GM21576 (cell line): Measurements from ENCODE around the gene NEAT1.
A peak's percentile ranks its signal among the peaks of the same experiment; 100 is the strongest.
"Not testable (repeated sequence)": the region's sequence is repeated elsewhere in the genome, so short reads cannot be mapped to it uniquely, and the experiment has no call there.

Source experiments
- ATAC-seq: cut with Tn5 transposase; IDR thresholded peaks from one replicate; pipeline ENCODE4 v1.9.1; 2021; ENCODE audit warnings: mild to moderate bottlenecking, moderate library complexity; ENCODE audit not compliant: unreplicated experiment

NEAT1 gene

GRCh38 chr11:65448418-65449105 lies 26.0 kb downstream of the NEAT1 start:
- no peak for ATAC-seq

- not testable (repeated sequence) for ATAC-seq
Measured at GRCh38 chr11:65451301-65451700, 28.7 kb downstream of the NEAT1 start.

- ATAC-seq: not testable (repeated sequence)
Measured at GRCh38 chr11:65452259-65452658, 29.7 kb downstream of the NEAT1 start.

- no peak for ATAC-seq
Measured at GRCh38 chr11:65452806-65453490, 30.4 kb downstream of the NEAT1 start.

GRCh38 chr11:65454311-65454695 lies 31.7 kb downstream of the NEAT1 start:
- ATAC-seq: no peak

- ATAC-seq: peak; percentile 87
Measured at GRCh38 chr11:65454696-65455456, 32.3 kb downstream of the NEAT1 start.

GRCh38 chr11:65456418-65456817 lies 33.8 kb downstream of the NEAT1 start:
- no peak for ATAC-seq

DNA sequence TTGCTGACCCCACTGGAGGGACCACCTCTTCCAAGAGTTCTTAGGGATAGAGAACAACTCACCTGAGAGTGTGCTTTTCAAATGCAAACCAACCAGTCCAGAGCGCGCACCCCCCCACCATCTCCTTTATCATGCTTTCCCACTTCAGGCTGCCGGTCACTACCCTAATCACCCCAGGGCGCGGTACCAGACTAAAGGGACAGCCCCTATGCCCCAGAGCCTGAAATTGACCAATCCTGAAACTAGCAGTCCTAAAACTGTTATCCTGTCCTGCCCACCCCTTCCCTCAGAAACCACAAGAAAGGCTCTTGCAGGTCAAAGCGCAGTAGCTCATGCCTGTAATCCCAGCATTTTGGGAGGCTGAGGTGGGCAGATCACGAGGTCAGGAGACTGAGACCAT lies 37.0 kb downstream of the NEAT1 start:
- ATAC-seq: no peak

DNA sequence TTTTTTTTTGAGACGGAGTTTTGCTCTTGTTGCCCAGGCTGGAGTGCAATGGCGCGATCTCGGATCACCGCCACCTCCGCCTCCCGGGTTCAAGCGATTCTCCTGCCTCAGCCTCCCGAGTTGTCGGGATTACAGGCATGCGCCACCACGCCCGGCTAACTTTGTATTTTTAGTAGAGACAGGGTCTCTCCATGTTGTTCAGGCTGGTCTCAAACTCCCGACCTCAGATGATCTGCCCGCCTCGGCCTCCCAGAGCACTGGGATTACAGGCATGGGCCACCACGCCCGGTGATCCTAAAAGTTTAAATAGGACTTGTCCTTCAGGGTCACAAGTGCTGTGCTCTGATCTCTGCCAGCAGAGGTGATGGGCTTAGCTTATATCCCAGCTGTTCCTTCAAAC lies 42.9 kb downstream of the NEAT1 start:
- ATAC-seq: not testable (repeated sequence)

- not testable (repeated sequence) for ATAC-seq
Measured at GRCh38 chr11:65467306-65467705, 44.7 kb downstream of the NEAT1 start.

- ATAC-seq: peak; percentile 43
Measured at GRCh38 chr11:65468874-65469333, 46.3 kb downstream of the NEAT1 start.

- no peak for ATAC-seq
Measured at GRCh38 chr11:65470433-65471049, 47.9 kb downstream of the NEAT1 start.

- no peak for ATAC-seq
Measured at GRCh38 chr11:65471447-65471891, 48.9 kb downstream of the NEAT1 start.

DNA sequence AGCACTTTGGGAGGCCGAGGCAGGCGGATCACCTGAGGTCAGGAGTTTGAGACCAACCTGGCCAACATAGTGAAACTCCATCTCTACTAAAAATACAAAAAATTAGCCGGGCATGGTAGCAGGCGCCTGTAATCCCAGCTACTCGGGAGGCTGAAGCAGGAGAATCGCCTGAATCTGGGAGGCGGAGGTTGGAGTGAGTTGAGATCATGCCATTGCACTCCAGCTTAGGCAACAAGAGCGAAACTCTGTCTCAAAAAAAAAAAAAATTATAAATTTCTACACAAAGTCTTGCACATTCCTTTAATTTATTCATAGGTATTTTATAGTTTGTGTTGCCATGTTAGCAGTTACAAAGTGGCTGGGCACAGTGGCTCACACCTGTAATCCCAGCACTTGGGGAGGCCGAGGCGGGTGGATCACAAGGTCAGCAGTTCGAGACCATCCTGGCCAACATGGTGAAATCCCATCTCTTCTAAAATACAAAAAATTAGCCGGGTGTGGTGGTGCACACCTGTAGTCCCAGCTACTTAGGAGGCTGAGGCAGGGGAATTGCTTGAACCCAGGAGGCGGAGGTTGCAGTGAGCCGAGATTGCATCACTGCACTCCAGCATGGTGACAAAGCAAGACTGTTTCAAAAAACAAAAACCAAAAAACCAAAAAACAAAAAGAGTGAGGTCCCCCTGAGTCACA lies 50.1 kb downstream of the NEAT1 start:
- not testable (repeated sequence) for ATAC-seq

DNA sequence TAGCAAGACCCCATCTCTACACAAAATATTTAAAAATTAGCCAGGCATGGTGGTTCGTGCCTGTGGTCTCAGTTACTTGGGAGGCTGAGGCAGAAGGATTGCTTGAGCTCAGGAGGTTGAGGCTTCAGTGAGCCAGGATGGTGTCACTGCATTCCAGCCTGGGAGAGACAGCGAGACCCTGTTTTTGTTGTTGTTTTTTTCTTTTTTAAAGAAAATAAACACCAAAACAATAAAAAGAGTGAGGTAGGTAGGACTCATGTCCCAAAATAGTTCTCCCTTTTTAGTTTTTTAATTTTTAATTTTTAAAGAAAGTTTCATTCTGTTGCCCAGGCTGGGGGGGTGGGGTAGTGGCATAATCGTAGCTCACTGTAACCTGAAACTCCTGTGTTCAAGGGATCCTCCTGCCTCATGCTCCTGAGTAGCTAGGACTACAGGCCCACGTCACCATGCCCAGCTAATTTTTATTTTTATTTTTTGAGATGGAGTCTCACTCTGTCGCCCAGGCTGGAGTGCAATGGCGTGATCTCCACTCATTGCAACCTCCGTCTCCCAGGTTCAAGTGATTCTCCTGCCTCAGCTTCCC lies 50.8 kb downstream of the NEAT1 start:
- ATAC-seq: no peak

- ATAC-seq: no peak
Measured at GRCh38 chr11:65474864-65475263, 52.3 kb downstream of the NEAT1 start.

DNA sequence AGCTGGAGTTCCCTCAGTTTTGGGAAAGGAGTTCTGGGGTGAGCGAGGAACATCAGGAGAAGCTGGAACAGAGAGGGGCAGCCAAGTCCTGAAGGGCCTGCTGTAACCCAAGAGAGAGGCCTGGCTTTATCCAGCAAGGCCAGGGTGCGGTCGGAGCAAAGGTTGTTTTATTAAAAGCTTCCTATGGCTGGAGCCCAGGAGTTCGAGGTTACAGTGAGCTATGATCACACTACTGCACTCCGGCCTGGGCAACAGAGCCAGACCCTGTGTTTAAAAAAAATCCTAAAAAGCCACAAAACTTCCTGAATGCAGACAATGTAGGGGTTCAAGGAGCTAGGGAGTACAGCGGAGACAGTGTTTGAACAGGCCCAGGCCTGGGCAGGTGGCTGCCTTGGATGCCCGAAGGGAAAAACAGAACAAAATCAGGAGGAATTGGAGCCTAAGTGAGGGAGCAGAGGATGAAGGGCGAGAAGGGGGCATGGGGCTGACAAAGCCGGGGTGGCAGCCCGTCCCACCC lies 54.1 kb downstream of the NEAT1 start:
- ATAC-seq: peak; percentile 1

DNA sequence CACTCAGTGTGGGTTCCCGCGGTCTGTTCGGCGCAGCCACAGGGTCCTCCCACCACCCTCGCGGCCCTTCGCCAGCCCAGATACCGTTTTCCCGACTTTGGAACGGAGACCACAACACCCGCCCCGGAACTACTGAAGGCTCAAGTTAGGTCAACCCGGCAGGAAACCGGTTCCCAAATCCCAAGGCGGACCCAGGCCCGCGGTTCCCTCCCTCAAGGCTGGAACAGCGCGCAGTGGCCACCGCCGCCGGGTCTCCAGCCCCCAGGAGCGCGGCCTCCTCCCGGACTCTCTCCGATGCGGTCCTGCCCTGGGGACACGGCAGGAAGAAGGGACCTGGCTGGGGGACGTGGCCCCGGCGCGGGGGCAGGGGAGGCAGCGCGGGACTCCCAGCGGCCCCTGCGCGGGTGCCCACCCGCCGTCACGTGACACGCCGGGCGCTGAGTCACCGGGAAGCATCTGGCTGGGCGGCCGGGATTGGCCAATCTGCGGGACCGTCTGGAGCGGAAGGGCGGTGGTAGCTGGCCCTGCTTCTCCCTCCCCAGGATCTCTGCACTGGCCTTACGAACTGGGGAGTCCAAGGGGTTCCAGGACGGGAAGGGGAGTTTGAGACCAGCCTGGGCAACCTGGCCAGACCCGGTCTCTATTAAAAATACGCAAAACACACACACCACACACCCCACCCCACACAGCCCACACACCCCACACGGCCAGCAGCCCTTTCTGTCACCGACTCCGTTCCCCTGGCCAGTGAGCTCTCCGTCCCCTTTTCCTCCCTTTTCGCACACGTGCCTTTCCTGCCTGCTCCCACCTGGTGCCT lies 54.8 kb downstream of the NEAT1 start:
- peak; percentile 69 for ATAC-seq
